NCI-H748 treated with DMSO at 0.1 percent for 48 hours (cell line): ENCODE data around the gene ACACB.
"Not testable (repeated sequence)": the region's sequence is repeated elsewhere in the genome, so short reads cannot be mapped to it uniquely, and the experiment has no call there.

Experiments used
- DNase-seq: peaks from one replicate; lab custom pipeline; 2025; lab: John Stamatoyannopoulos, UW

ACACB gene

GRCh38 chr12:109144224-109144623 is 27.8 kb downstream of the ACACB start:
- DNase-seq: no peak

DNA sequence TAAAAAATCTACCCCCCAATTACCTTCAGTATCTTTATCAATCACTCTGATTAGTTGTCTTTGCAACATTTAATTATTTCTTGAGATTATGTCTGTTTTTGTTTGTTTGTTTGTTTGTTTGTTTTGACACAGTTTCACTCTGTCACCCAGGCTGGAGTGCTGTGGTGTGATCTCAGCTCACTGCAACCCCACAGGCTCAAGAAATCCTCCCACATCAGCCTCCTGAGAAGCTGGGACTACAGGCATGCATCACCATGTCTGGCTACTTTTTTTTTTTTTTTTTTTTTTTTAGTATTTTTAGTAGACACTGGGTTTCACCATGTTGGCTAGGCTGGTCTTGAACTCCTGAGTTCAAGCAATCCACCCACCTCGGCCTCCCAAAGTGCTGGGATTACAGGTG is 30.7 kb downstream of the ACACB start:
- not testable (repeated sequence) for DNase-seq

GRCh38 chr12:109147954-109148353 is 31.6 kb downstream of the ACACB start:
- no peak for DNase-seq

- no peak for DNase-seq
Observed at GRCh38 chr12:109150124-109150640, 33.8 kb downstream of the ACACB start.

DNA sequence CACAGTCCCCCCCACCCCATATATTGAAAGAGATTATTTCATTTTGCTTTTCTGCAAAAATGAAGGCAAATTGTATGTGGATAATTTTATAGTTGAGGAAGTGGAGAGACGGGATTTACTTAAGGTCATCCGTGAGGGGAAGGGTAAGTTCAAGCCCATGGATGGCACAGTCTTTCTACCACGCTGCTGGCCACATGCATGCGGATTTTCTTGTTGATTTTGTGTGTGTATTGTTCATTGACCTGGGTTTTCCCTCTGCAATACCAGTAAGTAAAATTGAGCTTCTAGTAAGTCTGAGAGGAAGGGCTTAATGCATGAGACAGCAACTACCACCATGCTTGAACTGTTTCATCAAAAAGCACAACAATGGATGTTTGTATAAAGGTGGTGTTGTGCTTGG is 35.1 kb downstream of the ACACB start:
- no peak for DNase-seq

DNA sequence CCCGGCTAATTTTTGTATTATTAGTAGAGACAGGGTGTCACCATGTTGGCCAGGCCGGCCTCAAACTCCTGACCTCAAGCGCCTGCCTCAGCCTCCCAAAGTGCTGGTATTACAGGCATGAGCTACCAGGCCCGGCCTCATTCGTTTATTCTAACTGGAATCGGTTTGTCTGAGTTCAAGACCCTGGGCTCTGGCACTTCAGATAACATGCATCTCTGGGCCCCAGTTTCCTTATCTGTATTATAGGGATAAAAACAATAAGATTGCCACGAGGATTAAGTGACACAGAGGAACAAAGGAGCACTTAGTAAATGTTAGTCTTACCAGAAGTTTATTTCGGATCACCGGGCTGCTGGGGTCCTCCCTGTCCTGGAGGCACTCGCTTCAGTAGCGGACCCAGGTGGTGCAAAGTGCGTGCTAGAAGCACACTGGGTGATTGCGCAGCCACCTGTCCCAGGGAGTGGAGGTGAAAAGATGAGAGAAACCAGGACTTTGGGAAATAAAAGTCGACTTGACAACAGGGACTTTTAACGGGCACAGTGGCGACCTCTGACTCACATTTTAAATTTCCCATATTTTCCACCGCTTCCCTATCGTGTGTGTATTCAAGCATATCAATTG is 37.5 kb downstream of the ACACB start:
- DNase-seq: no peak

GRCh38 chr12:109154451-109155438 is 38.4 kb downstream of the ACACB start:
- peak; percentile 47 for DNase-seq

DNA sequence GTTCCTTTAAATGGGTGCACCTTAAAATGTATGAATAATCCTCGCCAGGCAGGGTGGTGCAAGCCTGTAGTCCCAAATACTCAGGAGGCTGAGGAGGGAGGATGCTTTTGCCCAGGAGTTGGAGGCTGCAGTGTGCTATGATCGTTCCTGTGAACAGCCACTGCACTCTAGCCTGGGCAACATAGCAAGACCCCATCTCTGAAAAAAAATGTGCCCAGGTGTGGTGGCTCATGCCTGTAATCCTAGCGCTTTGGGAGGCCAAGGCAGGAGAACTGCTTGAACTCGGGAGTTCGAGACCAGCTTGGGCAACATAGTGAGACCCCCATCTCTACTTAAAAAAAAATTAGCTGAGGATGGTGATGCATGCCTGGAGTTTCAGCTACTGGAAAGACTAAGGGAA is 39.6 kb downstream of the ACACB start:
- no peak for DNase-seq

GRCh38 chr12:109156586-109156985 is 40.2 kb downstream of the ACACB start:
- no peak for DNase-seq

DNA sequence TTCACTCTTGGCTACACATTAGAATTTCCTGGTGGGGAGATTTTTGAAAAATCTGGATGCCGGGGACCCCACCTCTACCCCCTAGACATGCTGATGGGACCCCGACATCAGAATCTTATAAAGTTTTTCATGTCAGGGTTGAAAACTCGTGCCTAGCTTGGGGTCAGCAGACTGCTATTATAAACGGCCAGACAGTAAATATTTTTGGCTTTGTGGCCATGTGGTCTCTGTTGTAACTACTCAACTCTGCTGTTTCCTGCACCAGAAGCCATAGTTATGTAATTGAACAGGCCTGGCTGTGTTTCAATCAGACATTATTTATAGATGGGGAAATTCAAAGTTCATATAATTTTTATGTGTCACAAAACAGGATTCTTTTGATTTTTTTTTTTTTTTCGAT is 41.6 kb downstream of the ACACB start:
- DNase-seq: no peak

- DNase-seq: no peak
Observed at GRCh38 chr12:109160433-109160832, 44.0 kb downstream of the ACACB start.

GRCh38 chr12:109160873-109161272 is 44.5 kb downstream of the ACACB start:
- no peak for DNase-seq

- no peak for DNase-seq
Observed at GRCh38 chr12:109162551-109162950, 46.2 kb downstream of the ACACB start.

DNA sequence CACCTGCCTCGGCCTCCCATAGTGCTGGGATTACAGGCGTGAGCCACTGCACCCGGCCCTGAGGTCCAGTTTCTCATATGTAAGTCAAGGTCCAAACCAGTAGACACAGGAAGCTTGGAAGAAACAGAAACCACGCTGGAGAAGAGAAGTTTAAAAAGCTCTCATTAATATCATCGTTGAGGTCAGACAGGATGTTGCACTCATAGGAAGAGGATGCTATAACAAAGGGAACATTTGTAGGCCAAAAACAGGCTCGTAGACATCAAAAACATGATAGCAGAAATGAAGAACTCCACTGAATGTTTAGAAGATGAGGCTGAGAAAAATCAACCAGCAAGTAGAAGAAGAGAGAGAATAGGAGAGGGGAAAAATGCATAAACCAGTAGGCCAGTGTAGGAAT is 46.8 kb downstream of the ACACB start:
- no peak for DNase-seq

DNA sequence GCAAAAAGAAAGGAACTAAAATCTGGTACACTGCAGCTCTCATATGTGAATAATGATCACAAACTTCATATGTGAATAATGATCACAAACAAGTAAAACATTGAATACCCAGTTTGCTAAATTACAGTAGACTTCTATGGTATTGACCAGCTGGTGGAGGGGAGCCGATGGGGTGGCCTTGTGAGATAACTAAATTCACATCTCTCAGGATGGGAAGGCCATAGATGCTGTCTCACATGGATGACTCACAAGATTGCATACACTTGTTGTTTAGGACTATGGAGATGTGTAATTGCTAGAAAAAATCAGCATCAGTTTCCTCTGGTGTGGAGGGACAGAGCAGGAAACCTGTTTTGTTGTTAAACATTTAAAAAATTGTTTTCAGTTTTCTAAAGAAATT is 49.2 kb downstream of the ACACB start:
- no peak for DNase-seq

DNA sequence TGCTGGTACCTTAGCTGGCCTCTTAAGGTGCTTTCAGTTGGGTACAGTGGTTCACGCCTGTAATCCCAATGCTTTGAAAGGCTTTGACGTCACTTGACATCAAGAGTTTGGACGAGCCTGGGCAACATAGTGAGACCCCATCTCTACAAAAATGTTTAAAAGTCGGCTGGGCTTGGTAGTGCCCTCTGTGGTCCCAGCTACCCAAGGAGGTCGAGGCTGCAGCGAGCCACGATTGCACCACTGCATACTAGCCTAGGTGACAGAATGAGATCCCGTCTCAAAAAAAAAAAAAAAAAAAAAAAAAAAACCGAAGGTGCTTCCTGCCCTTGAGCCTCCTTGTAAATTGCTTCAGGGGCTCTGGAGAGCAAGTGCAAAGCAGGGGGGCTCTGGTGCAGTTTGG is 50.0 kb downstream of the ACACB start:
- DNase-seq: no peak

DNA sequence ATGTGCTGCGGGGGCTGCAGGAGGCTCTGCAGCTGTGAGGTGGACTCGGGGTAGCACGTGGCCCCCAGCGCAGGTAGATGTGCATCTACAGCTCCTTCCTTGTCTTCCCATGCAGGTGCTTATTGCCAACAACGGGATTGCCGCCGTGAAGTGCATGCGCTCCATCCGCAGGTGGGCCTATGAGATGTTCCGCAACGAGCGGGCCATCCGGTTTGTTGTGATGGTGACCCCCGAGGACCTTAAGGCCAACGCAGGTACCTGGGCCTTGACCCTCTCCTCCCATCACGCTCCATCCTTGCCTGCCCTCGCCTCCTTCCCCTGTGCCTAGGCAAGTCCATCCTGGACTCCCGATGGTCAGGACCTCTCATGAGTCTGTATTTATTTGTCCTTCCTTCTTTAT is 51.4 kb downstream of the ACACB start:
- DNase-seq: no peak

DNA sequence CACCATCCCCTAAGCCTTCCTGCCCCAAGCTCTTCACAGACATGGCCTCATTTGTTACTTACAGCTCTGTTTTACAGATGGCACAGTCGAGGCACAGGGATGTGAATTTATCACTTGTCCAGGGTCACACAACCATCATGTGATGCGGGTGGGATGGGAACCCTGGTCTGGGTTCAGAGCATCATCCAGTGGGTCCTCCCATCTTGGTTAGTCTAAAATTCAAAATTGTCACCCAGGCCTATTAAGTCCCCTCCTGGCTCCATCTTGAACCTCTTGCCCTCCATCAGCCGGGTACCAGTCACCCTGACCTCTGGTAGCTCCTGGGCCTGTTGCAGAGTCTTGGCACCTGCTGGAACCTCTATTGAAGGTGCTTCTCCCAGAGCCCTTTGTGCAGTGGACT is 52.9 kb downstream of the ACACB start:
- DNase-seq: no peak

GRCh38 chr12:109169686-109170085 is 53.3 kb downstream of the ACACB start:
- no peak for DNase-seq

GRCh38 chr12:109170324-109170723 is 53.9 kb downstream of the ACACB start:
- DNase-seq: no peak

- not testable (repeated sequence) for DNase-seq
Observed at GRCh38 chr12:109172787-109173186, 56.4 kb downstream of the ACACB start.

DNA sequence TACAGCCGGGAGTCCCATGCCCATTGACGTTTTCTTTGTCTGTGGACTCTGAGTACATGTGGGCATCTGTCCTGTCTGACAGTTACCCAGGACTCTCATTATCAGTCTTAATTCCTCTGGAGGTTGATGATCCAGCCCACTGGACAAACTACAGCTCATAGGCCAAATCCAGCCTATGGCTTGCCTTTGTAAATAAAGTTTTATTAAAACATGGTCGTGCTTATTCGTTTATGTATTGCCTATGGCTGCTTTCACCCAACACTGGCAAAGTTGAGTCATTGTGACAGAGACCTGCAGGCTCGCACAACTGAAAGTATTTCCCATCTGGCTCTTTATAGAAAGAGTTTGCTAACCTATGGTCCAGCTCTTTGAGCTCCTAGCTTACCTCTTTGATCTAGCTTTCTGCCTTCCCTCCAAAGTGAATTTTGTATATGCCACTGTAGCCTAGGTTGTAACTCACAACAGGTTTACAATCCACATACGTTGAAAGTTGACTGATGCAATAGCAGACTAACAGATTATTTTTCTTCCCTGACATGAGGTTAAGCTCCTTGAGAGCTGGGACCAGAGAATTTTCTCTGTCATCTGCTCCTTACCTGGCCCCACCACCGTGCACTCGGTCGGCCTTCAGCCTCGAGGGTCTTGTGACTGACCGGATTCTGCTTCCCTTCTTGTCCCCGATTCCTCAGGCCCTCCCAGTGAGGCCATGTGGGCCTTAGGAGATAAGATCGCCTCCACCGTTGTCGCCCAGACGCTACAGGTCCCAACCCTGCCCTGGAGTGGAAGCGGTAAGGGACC is 57.3 kb downstream of the ACACB start:
- DNase-seq: no peak
